Activated T-helper 17 cell treated with anti-CD3 and anti-CD28 coated beads, Interleukin-2, amount 50 U/mL, for 72 hours (primary cell): ENCODE data around the gene PRR3. TPM values are rescaled to one million over a fixed set of nuclear protein-coding genes. Genes with fewer than 3 reads are reported as not detected.
A peak's percentile ranks its signal among the peaks of the same experiment; 100 is the strongest.
"Not testable (repeated sequence)": the region's sequence is repeated elsewhere in the genome, so short reads cannot be mapped to it uniquely, and the experiment has no call there.

ENCODE experiments used
- ATAC-seq: fragments of 150-1000 bp; cut with Tn5 transposase; replicated peaks from 2 replicates; pipeline ENCODE4 v1.10.0; 2021; ENCODE audit warnings: mild to moderate bottlenecking, moderate library complexity
- H3K27ac Mint-ChIP-seq: one replicate; pipeline ENCODE4 v1.8.0; 2022; ENCODE audit warnings: mixed read lengths
- H3K27me3 Mint-ChIP-seq: one replicate; pipeline ENCODE4 v1.8.0; 2022; ENCODE audit warnings: mixed read lengths
- H3K36me3 Mint-ChIP-seq: one replicate; pipeline ENCODE4 v1.8.0; 2022; ENCODE audit warnings: low read depth, mild to moderate bottlenecking, mixed read lengths
- H3K4me1 Mint-ChIP-seq: one replicate; pipeline ENCODE4 v1.8.0; 2022; ENCODE audit warnings: mixed read lengths
- H3K4me3 Mint-ChIP-seq: one replicate; pipeline ENCODE4 v1.8.0; 2022; ENCODE audit warnings: mild to moderate bottlenecking, mixed read lengths
- H3K9me3 Mint-ChIP-seq: one replicate; pipeline ENCODE4 v1.8.0; 2022; ENCODE audit warnings: mixed read lengths
- total RNA-seq, 2 donors: library from RNA; stranded (reverse); gene quantifications; one replicate each; pipeline ENCODE4 v1.2.3, GENCODE V29; 2022

Gene PRR3
- total RNA-seq, 2 donors from 2014 or later, result 22.1 to 23.1 TPM

DNA sequence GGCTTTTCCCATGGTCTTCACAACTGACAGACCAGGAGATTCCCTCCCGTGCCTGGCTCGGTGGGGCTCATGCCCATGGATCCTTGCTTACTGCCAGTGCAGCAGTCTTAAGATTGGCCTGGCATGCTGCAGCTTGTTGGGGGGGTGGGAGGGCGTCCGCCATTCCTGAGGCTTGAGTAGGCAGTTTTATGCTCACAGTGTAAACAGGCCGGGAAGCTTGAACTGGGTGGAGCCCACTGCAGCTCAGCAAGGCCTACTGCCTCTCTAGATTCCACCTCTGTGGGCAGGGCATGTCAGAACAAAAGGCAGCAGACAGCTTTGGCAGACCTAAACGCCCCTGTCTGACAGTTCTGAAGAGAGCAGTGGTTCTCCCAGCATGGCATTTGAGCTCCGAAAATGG is 36.0 kb upstream of the PRR3 start:
- not testable (repeated sequence) for H3K36me3 Mint-ChIP-seq, H3K27me3 Mint-ChIP-seq, H3K4me3 Mint-ChIP-seq, H3K27ac Mint-ChIP-seq, ATAC-seq
- H3K4me1 Mint-ChIP-seq, result peaks cover 25% of the 10 kb centered on the region
- H3K9me3 Mint-ChIP-seq, result peaks cover 17% of the 10 kb centered on the region

DNA sequence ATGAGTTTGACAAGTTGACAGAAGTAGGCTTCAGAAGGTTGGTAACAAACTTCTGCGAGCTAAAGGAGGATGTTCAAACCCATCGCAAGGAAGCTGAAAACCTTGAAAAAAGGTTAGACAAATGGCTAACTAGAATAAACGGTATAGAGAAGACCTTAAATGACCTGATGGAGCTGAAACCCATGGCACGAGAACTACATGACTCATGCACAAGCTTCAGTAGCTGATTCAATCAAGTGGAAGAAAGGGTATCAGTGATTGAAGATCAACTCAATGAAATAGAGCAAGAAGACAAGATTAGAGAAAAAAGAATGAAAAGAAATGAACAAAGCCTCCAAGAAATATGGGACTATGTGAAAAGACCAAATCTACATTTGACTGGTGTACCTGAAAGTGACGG is 35.1 kb upstream of the PRR3 start:
- not testable (repeated sequence) for H3K36me3 Mint-ChIP-seq, ATAC-seq, H3K27me3 Mint-ChIP-seq
- H3K4me3 Mint-ChIP-seq, result peak overlapping the region; percentile 29
- H3K27ac Mint-ChIP-seq, result peak overlapping the region; percentile 52
- peaks cover 25% of the 10 kb centered on the region for H3K4me1 Mint-ChIP-seq
- peaks cover 17% of the 10 kb centered on the region for H3K9me3 Mint-ChIP-seq

DNA sequence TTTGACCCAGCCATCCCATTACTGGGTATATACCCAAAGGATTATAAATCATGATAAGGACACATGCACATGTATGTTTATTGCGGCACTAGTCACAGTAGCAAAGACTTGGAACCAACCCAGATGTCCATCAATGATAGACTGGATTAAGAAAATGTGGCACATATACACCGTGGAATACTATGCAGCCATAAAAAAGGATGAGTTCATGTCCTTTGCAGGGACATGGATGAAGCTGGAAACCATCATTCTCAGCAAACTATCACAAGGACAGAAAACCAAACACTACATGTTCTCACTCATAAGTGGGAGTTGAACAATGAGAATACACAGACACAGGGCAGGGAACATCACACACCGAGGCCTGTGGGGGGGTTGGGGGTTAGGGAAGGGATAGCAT is 30.7 kb upstream of the PRR3 start:
- H3K36me3 Mint-ChIP-seq, ATAC-seq, H3K27ac Mint-ChIP-seq, H3K27me3 Mint-ChIP-seq: not testable (repeated sequence)
- peak overlapping the region; percentile 39 for H3K4me3 Mint-ChIP-seq
- peaks cover 39% of the 10 kb centered on the region for H3K4me1 Mint-ChIP-seq
- H3K9me3 Mint-ChIP-seq, result peaks cover 13% of the 10 kb centered on the region

DNA sequence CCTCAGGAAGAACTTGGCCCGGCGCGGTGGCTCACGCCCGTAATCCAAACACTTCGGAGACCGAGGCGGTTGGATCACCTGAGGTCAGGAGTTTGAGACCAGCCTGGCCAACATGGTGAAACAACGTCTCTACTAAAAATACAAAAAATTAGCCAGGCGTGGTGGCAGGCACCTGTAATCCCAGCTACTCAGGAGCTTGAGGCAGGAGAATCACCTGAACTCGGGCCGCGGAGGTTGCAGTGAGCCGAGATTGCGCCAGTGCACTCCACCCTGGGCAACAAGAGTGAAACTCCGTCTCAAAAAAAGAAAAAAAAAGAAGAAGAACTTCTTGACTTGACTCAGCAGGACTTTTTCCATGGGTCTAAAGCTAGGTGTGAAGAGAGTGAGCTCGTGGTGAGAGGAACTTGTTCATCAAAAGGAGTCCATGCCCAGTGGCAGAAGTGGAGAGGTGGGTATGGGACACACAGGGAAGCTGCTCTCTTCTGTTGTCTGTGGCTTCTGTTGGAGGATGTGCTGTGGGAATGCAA is 27.7 kb upstream of the PRR3 start:
- peak overlapping the region; percentile 94 for H3K27ac Mint-ChIP-seq
- not testable (repeated sequence) for H3K27me3 Mint-ChIP-seq, H3K36me3 Mint-ChIP-seq, H3K9me3 Mint-ChIP-seq
- ATAC-seq, result peak; percentile 58
- peaks cover 30% of the 10 kb centered on the region for H3K4me1 Mint-ChIP-seq
- H3K4me3 Mint-ChIP-seq, result peak overlapping the region; percentile 69

DNA sequence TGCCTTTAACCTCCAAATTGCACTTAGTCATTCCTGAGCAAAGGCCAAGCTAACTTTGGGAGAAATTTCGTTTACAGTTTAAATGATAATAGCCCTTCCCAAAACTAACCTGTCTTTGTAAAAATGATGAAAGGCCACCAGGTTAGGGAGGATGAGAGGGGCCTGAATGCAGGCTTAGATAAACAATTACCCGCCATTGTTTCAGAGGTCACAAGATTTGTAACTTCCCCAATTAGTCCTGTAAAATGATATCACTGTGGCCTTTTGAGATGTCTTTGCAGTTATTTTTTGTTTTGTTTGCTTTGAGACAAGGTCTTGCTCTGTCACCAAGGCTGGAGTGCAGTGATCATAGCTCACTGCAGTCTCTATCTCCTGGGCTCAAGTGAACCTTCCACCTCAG is 27.1 kb upstream of the PRR3 start:
- Mint-ChIP-seq H3K4me3 (peak overlapping the region; percentile 69), H3K4me1 (peaks cover 30% of the 10 kb centered on the region)
- no peak for ATAC-seq

DNA sequence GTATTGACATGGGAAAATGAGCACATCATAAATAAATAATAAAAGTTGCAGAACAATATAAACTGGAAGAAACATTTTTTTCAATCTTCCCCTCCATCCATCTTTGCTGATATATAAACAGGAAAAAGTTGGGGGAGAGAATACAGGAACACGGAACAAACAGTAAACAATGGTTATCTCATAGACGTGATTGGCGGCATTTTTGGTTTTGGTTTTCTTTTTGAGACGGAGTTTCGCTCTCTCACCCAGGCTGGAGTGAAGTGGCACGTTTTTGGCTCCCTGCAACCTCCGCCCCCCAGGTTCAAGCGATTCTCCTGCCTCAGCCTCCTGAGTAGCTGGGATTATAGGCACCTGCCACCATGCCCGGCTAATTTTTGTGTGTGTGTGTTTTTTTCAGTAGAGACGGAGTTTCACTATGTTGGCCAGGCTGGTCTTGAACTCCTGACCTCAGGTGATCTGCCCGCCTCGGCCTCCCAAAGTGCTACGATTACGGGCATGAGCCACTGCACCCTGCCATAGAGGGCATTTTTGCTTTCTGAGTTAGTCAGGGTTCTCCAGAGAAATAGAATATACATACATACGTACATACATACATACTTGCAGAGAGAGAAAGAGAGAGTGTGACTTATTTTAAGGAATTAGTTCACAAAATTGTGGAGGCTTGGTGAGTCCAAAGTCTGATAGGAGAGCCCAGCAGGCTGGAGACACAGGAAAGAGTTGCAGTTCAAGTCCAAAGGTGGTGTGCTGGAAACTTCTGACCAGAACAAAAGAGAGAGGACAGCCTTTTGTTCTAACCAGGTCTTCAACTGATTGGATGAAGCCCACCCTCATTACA is 23.4 kb upstream of the PRR3 start:
- Mint-ChIP-seq H3K4me3 (peak overlapping the region; percentile 84), H3K9me3 (no peaks in the 10 kb centered on the region), H3K36me3 (no peaks in the 10 kb centered on the region), H3K27me3 (no peaks in the 10 kb centered on the region), H3K27ac (peak overlapping the region; percentile 92), H3K4me1 (peaks cover 21% of the 10 kb centered on the region)
- no peak for ATAC-seq

More for the DNA sequence above, 27.1 kb upstream of the PRR3 start:
- Mint-ChIP-seq H3K27me3 (no peaks in the 10 kb centered on the region), H3K9me3 (no peaks in the 10 kb centered on the region), H3K36me3 (peaks cover 8% of the 10 kb centered on the region), H3K27ac (peak overlapping the region; percentile 94)

DNA sequence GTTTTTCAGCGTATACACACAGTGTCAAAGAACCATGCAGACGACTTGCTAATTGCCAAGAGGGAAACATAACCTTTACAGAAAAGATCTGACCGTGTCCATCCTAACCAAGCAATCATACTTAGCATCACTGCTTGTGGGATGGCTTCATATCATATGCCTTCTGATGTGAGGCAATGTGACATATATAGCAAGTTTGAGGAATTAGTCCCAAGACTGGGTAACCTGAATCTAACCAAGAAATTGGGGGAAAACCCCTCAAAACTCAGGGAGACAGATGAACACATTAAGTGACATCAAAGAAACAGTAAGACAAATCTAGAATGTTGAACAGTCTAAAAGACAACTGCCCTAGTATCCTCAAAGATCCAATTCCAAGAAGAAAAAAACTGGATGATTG is 19.2 kb upstream of the PRR3 start:
- no peak for ATAC-seq
- no peaks in the 10 kb centered on the region for H3K27me3 Mint-ChIP-seq
- H3K27ac Mint-ChIP-seq, result no peak overlapping the region
- no peak overlapping the region for H3K4me3 Mint-ChIP-seq
- no peaks in the 10 kb centered on the region for H3K36me3 Mint-ChIP-seq
- H3K4me1 Mint-ChIP-seq, result peaks cover 31% of the 10 kb centered on the region
- no peaks in the 10 kb centered on the region for H3K9me3 Mint-ChIP-seq

DNA sequence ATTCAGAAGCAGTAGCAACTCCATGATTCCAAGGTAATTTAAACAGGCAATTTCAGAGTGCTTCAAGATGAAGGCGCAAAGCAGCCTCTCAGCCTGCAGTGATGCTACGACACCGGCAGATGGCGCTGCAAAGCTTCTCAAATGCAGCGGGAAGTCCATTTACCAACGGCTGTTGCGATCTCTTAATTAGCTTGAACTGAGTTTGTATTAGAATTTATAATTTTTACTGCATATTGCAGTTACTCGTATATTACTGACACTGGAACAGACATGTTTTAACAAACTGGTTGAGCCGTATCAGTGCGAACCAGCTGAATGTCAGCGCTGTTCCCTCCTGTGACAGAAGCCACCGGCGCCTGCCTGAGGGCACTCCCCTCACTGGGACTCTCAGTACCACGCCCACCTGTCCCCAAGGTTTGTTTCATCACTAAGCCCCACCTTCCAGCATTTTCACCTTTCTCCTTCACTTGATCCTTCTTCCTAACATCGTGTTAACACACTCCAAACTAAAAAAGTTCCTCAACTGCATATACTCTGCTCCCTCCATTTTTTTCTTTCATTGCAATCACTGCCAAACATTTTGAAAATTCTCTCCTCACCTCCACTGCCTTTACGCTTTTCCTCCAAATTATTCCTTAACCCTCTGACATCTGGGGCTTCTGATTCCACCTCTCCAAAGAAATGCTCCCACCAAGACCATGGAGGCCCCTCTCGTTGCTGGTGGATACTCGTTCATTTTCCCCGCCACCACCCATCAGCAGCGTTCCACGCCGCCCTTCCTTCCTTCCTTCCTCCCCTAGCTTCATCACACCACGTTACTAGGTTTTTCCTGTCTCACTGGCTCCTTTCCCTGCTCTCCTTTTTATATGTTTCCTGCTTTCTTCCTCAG is 15.3 kb upstream of the PRR3 start:
- peak; percentile 83 for ATAC-seq
- Mint-ChIP-seq H3K4me1 (peaks cover 34% of the 10 kb centered on the region), H3K9me3 (no peaks in the 10 kb centered on the region), H3K4me3 (peak overlapping the region; percentile 87), H3K27me3 (no peaks in the 10 kb centered on the region), H3K27ac (peak overlapping the region; percentile 66), H3K36me3 (peaks cover 23% of the 10 kb centered on the region)

DNA sequence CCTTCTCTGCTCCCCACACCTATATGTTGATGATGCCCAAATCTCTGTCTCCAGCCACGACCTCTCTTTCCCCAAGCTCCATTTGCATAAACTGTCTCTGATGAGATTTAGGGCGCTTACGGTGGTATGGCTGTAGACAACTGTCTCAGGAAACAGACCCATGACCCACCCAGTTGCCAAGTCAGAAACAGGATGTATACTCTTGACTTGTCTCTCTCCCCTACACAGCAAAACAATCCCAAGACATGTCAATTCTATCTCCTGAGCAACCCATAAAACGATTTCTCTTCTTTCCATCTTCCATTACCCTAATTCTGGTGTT is 14.7 kb upstream of the PRR3 start:
- peaks cover 29% of the 10 kb centered on the region for H3K36me3 Mint-ChIP-seq
- no peaks in the 10 kb centered on the region for H3K9me3 Mint-ChIP-seq
- H3K27ac Mint-ChIP-seq, result peak overlapping the region; percentile 66
- H3K4me3 Mint-ChIP-seq, result peak overlapping the region; percentile 87
- H3K4me1 Mint-ChIP-seq, result peaks cover 34% of the 10 kb centered on the region
- no peaks in the 10 kb centered on the region for H3K27me3 Mint-ChIP-seq
- ATAC-seq, result peak; percentile 22

DNA sequence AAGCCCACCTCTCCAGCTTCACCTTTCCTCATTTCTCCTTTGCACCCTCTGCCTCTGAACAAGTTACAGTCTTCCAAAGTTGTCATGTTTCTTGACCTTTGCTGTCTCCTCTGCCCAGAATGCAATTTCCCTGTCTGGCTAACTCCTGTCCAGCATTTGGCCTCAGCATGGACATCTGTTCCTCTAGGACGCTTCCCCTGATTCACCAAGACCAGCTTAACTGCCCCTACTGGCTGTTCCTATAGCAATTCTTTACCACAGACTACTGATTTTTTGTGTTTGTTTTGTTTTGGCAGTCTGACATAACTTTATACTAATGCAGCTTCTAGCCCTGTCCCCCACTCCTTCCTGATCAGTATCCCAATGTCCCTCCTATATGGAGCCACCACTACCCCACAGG is 14.2 kb upstream of the PRR3 start:
- H3K4me3 Mint-ChIP-seq, result peak overlapping the region; percentile 87
- H3K4me1 Mint-ChIP-seq, result peaks cover 34% of the 10 kb centered on the region
- H3K36me3 Mint-ChIP-seq, result peaks cover 32% of the 10 kb centered on the region
- ATAC-seq, result no peak
- no peaks in the 10 kb centered on the region for H3K27me3 Mint-ChIP-seq
- no peaks in the 10 kb centered on the region for H3K9me3 Mint-ChIP-seq
- peak overlapping the region; percentile 66 for H3K27ac Mint-ChIP-seq

DNA sequence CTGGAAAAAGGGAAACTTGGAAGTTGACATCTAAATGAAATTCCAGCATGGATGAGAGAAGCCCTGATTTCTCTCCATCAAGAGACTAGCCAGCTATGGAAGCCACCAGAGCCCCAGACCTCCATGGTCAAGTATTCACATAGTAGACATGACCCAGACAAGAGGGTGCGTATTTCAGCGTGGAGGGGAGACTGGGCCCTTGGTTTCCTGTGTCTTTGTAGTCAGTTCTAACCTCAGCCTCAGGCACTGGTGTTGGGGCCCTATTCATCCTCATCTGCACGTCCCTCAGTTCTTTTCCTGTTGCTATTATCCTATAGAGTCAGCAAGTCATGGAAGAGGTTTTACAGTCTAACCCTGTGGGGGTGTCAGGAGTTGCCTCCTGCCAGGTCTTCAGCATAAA is 13.3 kb upstream of the PRR3 start:
- peak overlapping the region; percentile 34 for H3K27ac Mint-ChIP-seq
- H3K4me1 Mint-ChIP-seq, result peaks cover 34% of the 10 kb centered on the region
- no peaks in the 10 kb centered on the region for H3K27me3 Mint-ChIP-seq
- H3K4me3 Mint-ChIP-seq, result peak overlapping the region; percentile 62
- H3K9me3 Mint-ChIP-seq, result no peaks in the 10 kb centered on the region
- peak; percentile 16 for ATAC-seq
- H3K36me3 Mint-ChIP-seq, result peaks cover 41% of the 10 kb centered on the region

DNA sequence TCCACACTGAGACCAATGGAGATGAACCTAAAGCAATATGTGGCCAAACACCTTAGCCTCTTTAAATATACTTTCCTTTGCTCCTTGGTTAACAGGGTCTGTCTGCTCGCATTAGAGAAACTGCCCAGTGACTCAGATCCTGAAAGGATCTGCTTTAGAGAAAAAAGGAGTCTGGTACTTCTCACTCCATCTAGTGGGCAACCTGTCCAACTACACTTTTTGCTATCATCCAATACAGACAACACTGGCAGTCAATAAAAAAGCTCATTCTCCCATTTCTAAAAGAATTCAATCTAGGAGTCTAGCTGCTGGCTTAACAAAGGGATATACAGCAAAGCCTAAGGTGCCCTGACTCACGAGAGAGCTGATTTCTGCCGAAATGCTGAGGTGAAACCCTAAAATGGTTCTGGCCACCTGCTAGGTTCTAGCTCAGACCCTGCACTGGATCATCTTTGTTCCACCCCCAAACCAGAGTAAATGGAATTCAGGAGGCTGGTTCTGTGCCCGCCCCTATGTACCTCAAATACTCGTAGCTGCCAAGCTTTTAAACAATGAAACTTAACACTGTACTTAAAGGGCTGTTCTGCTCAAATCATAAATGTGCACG is 12.3 kb upstream of the PRR3 start:
- peaks cover 34% of the 10 kb centered on the region for H3K4me1 Mint-ChIP-seq
- H3K4me3 Mint-ChIP-seq, result peak overlapping the region; percentile 62
- no peaks in the 10 kb centered on the region for H3K9me3 Mint-ChIP-seq
- peaks cover 50% of the 10 kb centered on the region for H3K36me3 Mint-ChIP-seq
- peak; percentile 74 for ATAC-seq
- H3K27ac Mint-ChIP-seq, result peak overlapping the region; percentile 34
- no peaks in the 10 kb centered on the region for H3K27me3 Mint-ChIP-seq

DNA sequence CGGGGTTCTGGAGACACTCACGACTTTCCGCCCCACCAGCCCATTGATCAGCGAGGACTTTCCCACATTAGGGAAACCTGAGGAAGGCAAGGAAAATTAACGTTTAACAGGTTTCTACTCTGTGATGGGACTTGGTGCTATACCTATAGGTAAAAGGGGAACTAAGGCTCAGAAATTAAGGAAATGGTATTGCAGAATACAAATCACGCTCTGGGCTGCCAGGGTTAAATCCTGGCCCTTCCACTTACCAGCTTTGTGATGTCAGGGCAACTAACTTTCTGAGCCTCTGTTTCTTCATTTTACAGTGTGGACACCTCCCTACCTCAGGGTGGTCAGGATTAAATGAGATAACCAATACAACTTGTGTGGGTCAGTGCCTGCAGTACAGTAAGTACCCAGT is 9.6 kb upstream of the PRR3 start:
- Mint-ChIP-seq H3K4me3 (no peak overlapping the region), H3K27ac (no peak overlapping the region), H3K27me3 (no peaks in the 10 kb centered on the region), H3K4me1 (peaks cover 28% of the 10 kb centered on the region), H3K36me3 (peaks cover 77% of the 10 kb centered on the region), H3K9me3 (no peaks in the 10 kb centered on the region)
- no peak for ATAC-seq

DNA sequence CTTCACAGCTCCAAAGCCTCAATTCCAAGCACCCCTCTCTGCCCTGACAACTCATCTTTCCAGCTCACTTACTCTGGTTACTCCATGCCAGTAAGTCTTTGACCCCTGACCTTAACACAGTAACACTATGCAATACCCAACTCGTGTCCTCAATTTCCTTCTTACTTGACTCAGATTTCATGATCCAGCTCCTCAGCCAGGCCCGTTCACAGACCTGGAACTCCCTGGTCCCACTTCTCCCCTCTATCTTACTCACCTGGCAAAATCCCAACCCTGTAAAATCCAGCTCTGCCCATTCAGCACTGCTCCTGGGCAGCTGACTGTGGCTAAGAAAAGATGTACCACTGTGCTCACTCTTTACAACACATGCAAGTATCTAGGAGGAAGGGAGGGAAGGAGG is 8.7 kb upstream of the PRR3 start:
- Mint-ChIP-seq H3K4me3 (no peak overlapping the region), H3K36me3 (peaks cover 86% of the 10 kb centered on the region), H3K27me3 (no peaks in the 10 kb centered on the region), H3K9me3 (no peaks in the 10 kb centered on the region), H3K4me1 (peaks cover 29% of the 10 kb centered on the region), H3K27ac (no peak overlapping the region)
- ATAC-seq, result no peak
